ENCODE data around the gene SWT1.

Gene SWT1

GRCh38 chr1:185338719-185339622, 182.0 kb downstream of the SWT1 start:
- no peaks in the 10 kb centered on the region for H3K36me3 ChIP-seq (ENCODE audit: insufficient read depth, low read length)
- H3K27ac ChIP-seq (ENCODE audit: low read depth, low read length), result no peak overlapping the region
- H3K4me3 ChIP-seq (ENCODE audit: low read depth, low read length), result no peak overlapping the region
- no peaks in the 10 kb centered on the region for H3K4me1 ChIP-seq (ENCODE audit: control insufficient read depth, insufficient read depth, low read length, unreplicated experiment)
- no peaks in the 10 kb centered on the region for H3K27me3 ChIP-seq (ENCODE audit: insufficient read depth, low read length)
- H3K79me2 ChIP-seq (ENCODE audit: control insufficient read depth, insufficient read depth, low read length, unreplicated experiment), result no peaks in the 10 kb centered on the region
- no peak overlapping the region for H2AFZ ChIP-seq (ENCODE audit: low read length, unreplicated experiment)

GRCh38 chr1:185341196-185341781, 184.3 kb downstream of the SWT1 start:
- no peaks in the 10 kb centered on the region for H3K4me1 ChIP-seq (ENCODE audit: control insufficient read depth, insufficient read depth, low read length, unreplicated experiment)
- H3K27ac ChIP-seq (ENCODE audit: low read depth, low read length), result no peak overlapping the region

More at GRCh38 chr1:185341196-185341781, 184.3 kb downstream of the SWT1 start:
- Histone ChIP-seq H3K36me3 (ENCODE audit: insufficient read depth, low read length) (no peaks in the 10 kb centered on the region), H3K79me2 (ENCODE audit: control insufficient read depth, insufficient read depth, low read length, unreplicated experiment) (no peaks in the 10 kb centered on the region), H3K4me3 (ENCODE audit: low read depth, low read length) (no peak overlapping the region), H2AFZ (ENCODE audit: low read length, unreplicated experiment) (no peak overlapping the region), H3K27me3 (ENCODE audit: insufficient read depth, low read length) (no peaks in the 10 kb centered on the region)

Measured in ACC112 (cell line).